ENCODE data around the gene ERH. TPM values are rescaled to one million over a fixed set of nuclear protein-coding genes. Genes with fewer than 3 reads are reported as not detected.

Gene ERH
- total and polyA plus RNA-seq, 5 donors from 2014 or later: 57.2 to 117 (median 85.0) TPM

GRCh38 chr14:69363055-69363454, 35.0 kb downstream of the ERH start:
- no peaks in the 10 kb centered on the region for H3K27me3 Mint-ChIP-seq
- H3K36me3 Mint-ChIP-seq: no peaks in the 10 kb centered on the region
- no peak overlapping the region for H3K4me3 Mint-ChIP-seq
- no peak for ATAC-seq (ENCODE audit: low read depth in 2 of 2)
- H3K4me1 ChIP-seq (ENCODE audit: control insufficient read depth, insufficient read depth, low read length, poor library complexity, severe bottlenecking): no peaks in the 10 kb centered on the region
- H3K4me3 ChIP-seq (ENCODE audit: low read depth, low read length): no peak overlapping the region
- no peaks in the 10 kb centered on the region for H3K4me1 Mint-ChIP-seq
- DNase-seq: no peak
- H3K27ac Mint-ChIP-seq: no peak overlapping the region
- no peaks in the 10 kb centered on the region for H3K36me3 ChIP-seq (ENCODE audit: control insufficient read depth, insufficient read depth, low read length)
- no peaks in the 10 kb centered on the region for H3K27me3 ChIP-seq (ENCODE audit: control insufficient read depth, insufficient read depth, low read length)
- no peak overlapping the region for H3K27ac ChIP-seq (ENCODE audit: insufficient read depth, low read length, poor library complexity, severe bottlenecking)
- no peaks in the 10 kb centered on the region for H3K9me3 Mint-ChIP-seq
- H3K9me3 ChIP-seq (ENCODE audit: control insufficient read depth in 2 of 2, low read length in 2 of 2): no peaks in the 10 kb centered on the region

GRCh38 chr14:69360438-69361108, 37.5 kb downstream of the ERH start:
- Mint-ChIP-seq H3K9me3 (no peaks in the 10 kb centered on the region), H3K4me1 (no peaks in the 10 kb centered on the region), H3K27ac (no peak overlapping the region), H3K4me3 (no peak overlapping the region), H3K27me3 (no peaks in the 10 kb centered on the region), H3K36me3 (no peaks in the 10 kb centered on the region)
- Histone ChIP-seq H3K36me3 (ENCODE audit: control insufficient read depth, insufficient read depth, low read length) (no peaks in the 10 kb centered on the region), H3K27ac (ENCODE audit: insufficient read depth, low read length, poor library complexity, severe bottlenecking) (no peak overlapping the region), H3K4me3 (ENCODE audit: low read depth, low read length) (no peak overlapping the region), H3K4me1 (ENCODE audit: control insufficient read depth, insufficient read depth, low read length, poor library complexity, severe bottlenecking) (no peaks in the 10 kb centered on the region), H3K27me3 (ENCODE audit: control insufficient read depth, insufficient read depth, low read length) (no peaks in the 10 kb centered on the region), H3K9me3 (ENCODE audit: control insufficient read depth in 2 of 2, low read length in 2 of 2) (no peaks in the 10 kb centered on the region)
- ATAC-seq (ENCODE audit: low read depth in 2 of 2) (peak in 1 of 2 donors; percentile 11), DNase-seq (no peak)

- no peaks in the 10 kb centered on the region for H3K27me3 ChIP-seq (ENCODE audit: control insufficient read depth, insufficient read depth, low read length)
- Mint-ChIP-seq H3K4me3 (no peak overlapping the region), H3K4me1 (peaks cover 5 to 14% (median 10%) of the 10 kb centered on the region in 4 donors), H3K27ac (peak overlapping the region in 1 of 3 donors; percentile 87), H3K27me3 (no peaks in the 10 kb centered on the region), H3K36me3 (peaks cover 5% of the 10 kb centered on the region), H3K9me3 (no peaks in the 10 kb centered on the region)
- H3K27ac ChIP-seq (ENCODE audit: insufficient read depth, low read length, poor library complexity, severe bottlenecking): no peak overlapping the region
- no peak for DNase-seq
- H3K4me3 ChIP-seq (ENCODE audit: low read depth, low read length): no peak overlapping the region
- ATAC-seq (ENCODE audit: low read depth in 2 of 2): no peak
- H3K4me1 ChIP-seq (ENCODE audit: control insufficient read depth, insufficient read depth, low read length, poor library complexity, severe bottlenecking): peaks cover 15% of the 10 kb centered on the region
- no peaks in the 10 kb centered on the region for H3K36me3 ChIP-seq (ENCODE audit: control insufficient read depth, insufficient read depth, low read length)
- H3K9me3 ChIP-seq (ENCODE audit: control insufficient read depth in 2 of 2, low read length in 2 of 2): no peaks in the 10 kb centered on the region
Measured at GRCh38 chr14:69358966-69359365, 39.1 kb downstream of the ERH start.

- Mint-ChIP-seq H3K27ac (peak overlapping the region in 1 of 3 donors; percentile 87), H3K36me3 (peaks cover 5% of the 10 kb centered on the region), H3K27me3 (no peaks in the 10 kb centered on the region), H3K4me3 (peak overlapping the region in 1 of 4 donors; percentile 38), H3K4me1 (peaks cover 5 to 19% (median 12%) of the 10 kb centered on the region in 4 donors), H3K9me3 (no peaks in the 10 kb centered on the region)
- H3K27me3 ChIP-seq (ENCODE audit: control insufficient read depth, insufficient read depth, low read length): no peaks in the 10 kb centered on the region
- H3K4me3 ChIP-seq (ENCODE audit: low read depth, low read length): no peak overlapping the region
- no peak overlapping the region for H3K27ac ChIP-seq (ENCODE audit: insufficient read depth, low read length, poor library complexity, severe bottlenecking)
- H3K36me3 ChIP-seq (ENCODE audit: control insufficient read depth, insufficient read depth, low read length): no peaks in the 10 kb centered on the region
- H3K9me3 ChIP-seq (ENCODE audit: control insufficient read depth in 2 of 2, low read length in 2 of 2): no peaks in the 10 kb centered on the region
- ATAC-seq (ENCODE audit: low read depth in 2 of 2) (peak in 1 of 2 donors; percentile 8), DNase-seq (no peak)
- H3K4me1 ChIP-seq (ENCODE audit: control insufficient read depth, insufficient read depth, low read length, poor library complexity, severe bottlenecking): peaks cover 19% of the 10 kb centered on the region
Measured at GRCh38 chr14:69358233-69358963, 39.7 kb downstream of the ERH start.

GRCh38 chr14:69357544-69358200, 40.4 kb downstream of the ERH start:
- Histone ChIP-seq H3K4me1 (ENCODE audit: control insufficient read depth, insufficient read depth, low read length, poor library complexity, severe bottlenecking) (peaks cover 19% of the 10 kb centered on the region), H3K27me3 (ENCODE audit: control insufficient read depth, insufficient read depth, low read length) (no peaks in the 10 kb centered on the region), H3K4me3 (ENCODE audit: low read depth, low read length) (no peak overlapping the region), H3K36me3 (ENCODE audit: control insufficient read depth, insufficient read depth, low read length) (no peaks in the 10 kb centered on the region), H3K27ac (ENCODE audit: insufficient read depth, low read length, poor library complexity, severe bottlenecking) (no peak overlapping the region), H3K9me3 (ENCODE audit: control insufficient read depth in 2 of 2, low read length in 2 of 2) (no peaks in the 10 kb centered on the region)
- Mint-ChIP-seq H3K36me3 (peaks cover 5% of the 10 kb centered on the region), H3K27ac (no peak overlapping the region), H3K4me3 (no peak overlapping the region), H3K4me1 (peaks cover 5 to 19% (median 13%) of the 10 kb centered on the region in 4 donors), H3K27me3 (no peaks in the 10 kb centered on the region), H3K9me3 (no peaks in the 10 kb centered on the region)
- DNase-seq (no peak), ATAC-seq (ENCODE audit: low read depth in 2 of 2) (no peak)

GRCh38 chr14:69356903-69357543, 41.1 kb downstream of the ERH start:
- Mint-ChIP-seq H3K9me3 (no peaks in the 10 kb centered on the region), H3K36me3 (peaks cover 5% of the 10 kb centered on the region), H3K27me3 (no peaks in the 10 kb centered on the region), H3K4me3 (no peak overlapping the region), H3K4me1 (peaks cover 5 to 19% (median 13%) of the 10 kb centered on the region in 4 donors), H3K27ac (no peak overlapping the region)
- H3K27ac ChIP-seq (ENCODE audit: insufficient read depth, low read length, poor library complexity, severe bottlenecking): no peak overlapping the region
- DNase-seq (no peak), ATAC-seq (ENCODE audit: low read depth in 2 of 2) (no peak)
- no peak overlapping the region for H3K4me3 ChIP-seq (ENCODE audit: low read depth, low read length)
- no peaks in the 10 kb centered on the region for H3K9me3 ChIP-seq (ENCODE audit: control insufficient read depth in 2 of 2, low read length in 2 of 2)
- no peaks in the 10 kb centered on the region for H3K36me3 ChIP-seq (ENCODE audit: control insufficient read depth, insufficient read depth, low read length)
- no peaks in the 10 kb centered on the region for H3K27me3 ChIP-seq (ENCODE audit: control insufficient read depth, insufficient read depth, low read length)
- H3K4me1 ChIP-seq (ENCODE audit: control insufficient read depth, insufficient read depth, low read length, poor library complexity, severe bottlenecking): peaks cover 19% of the 10 kb centered on the region

GRCh38 chr14:69355607-69356281, 42.4 kb downstream of the ERH start:
- H3K9me3 ChIP-seq (ENCODE audit: control insufficient read depth in 2 of 2, low read length in 2 of 2): no peaks in the 10 kb centered on the region
- no peak overlapping the region for H3K27ac ChIP-seq (ENCODE audit: insufficient read depth, low read length, poor library complexity, severe bottlenecking)
- peaks cover 19% of the 10 kb centered on the region for H3K4me1 ChIP-seq (ENCODE audit: control insufficient read depth, insufficient read depth, low read length, poor library complexity, severe bottlenecking)
- DNase-seq: no peak
- Mint-ChIP-seq H3K4me1 (peaks cover 5 to 19% (median 13%) of the 10 kb centered on the region in 4 donors), H3K9me3 (no peaks in the 10 kb centered on the region), H3K27ac (peak overlapping the region in 2 of 3 donors; percentile 42 to 93), H3K36me3 (peaks cover 5% of the 10 kb centered on the region), H3K4me3 (no peak overlapping the region), H3K27me3 (no peaks in the 10 kb centered on the region)
- no peak overlapping the region for H3K4me3 ChIP-seq (ENCODE audit: low read depth, low read length)
- no peak for ATAC-seq (ENCODE audit: low read depth in 2 of 2)
- H3K36me3 ChIP-seq (ENCODE audit: control insufficient read depth, insufficient read depth, low read length): no peaks in the 10 kb centered on the region
- no peaks in the 10 kb centered on the region for H3K27me3 ChIP-seq (ENCODE audit: control insufficient read depth, insufficient read depth, low read length)
